ENCODE results near the gene ZG16. TPM values are rescaled to one million over a fixed set of nuclear protein-coding genes. Genes with fewer than 3 reads are reported as not detected.
"Not testable (repeated sequence)": the region's sequence is repeated elsewhere in the genome, so short reads cannot be mapped to it uniquely, and the experiment has no call there.

Gene ZG16, protein sequence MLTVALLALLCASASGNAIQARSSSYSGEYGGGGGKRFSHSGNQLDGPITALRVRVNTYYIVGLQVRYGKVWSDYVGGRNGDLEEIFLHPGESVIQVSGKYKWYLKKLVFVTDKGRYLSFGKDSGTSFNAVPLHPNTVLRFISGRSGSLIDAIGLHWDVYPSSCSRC
- total RNA-seq (not detected), polyA plus RNA-seq (not detected), total RNA-seq (not detected)

DNA sequence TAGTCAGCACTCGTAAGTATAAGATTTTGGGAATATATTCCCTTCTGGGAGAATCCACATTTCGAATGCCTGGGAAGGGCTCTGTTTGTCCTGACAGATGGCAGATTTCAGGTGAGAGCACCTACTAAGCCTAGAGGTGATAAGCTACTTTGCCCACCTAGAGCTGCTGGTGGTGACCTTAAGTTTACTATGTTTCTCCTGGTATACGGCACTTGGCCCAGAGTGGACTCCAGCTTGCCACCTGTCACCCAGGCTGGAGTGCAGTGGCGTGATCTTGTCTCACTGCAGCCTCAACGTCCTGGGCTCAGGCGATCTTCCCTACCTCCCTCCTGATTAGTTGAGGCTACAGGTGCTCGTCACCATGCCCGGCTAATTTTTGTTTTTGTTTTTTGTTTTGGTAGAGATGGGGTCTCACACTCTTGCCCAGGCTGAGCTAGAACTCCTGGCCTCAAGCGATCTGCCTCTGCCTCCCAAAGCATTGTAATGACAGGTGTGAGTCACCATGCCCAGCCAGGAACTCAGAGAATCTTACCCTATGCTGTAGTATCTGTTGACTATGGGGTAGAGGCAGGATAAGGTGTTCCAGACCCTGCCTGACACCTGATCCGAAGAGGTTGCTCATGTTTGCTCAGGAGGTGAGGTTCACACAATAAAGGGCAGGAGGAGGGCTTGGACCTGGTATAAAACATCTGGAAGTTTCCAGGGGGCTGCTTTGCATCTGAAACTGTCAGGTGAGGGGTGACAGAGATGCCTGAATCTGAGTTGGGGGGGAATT is at the start of gene ZG16:
Gene ZG16, plus strand, starts transcription at position 681 of the 775 bp plus-strand sequence. CDS start 1,011 bp downstream, outside the sequence.
- Mint-ChIP-seq H3K9me3 (peaks cover 0 to 1% (median 0%) of the 10 kb centered on the region in 11 donors), H3K27ac (peak within 1 kb of the TSS in 4 of 9 donors; percentile 18 to 42 (median 32)), H3K27me3 (peaks cover 0 to 22% (median 0%) of the 10 kb centered on the region in 5 donors), H3K4me3 (no peak within 1 kb of the TSS), H3K36me3 (no peaks in the 10 kb centered on the region), H3K4me1 (peaks cover 4 to 20% (median 11%) of the 10 kb centered on the region in 7 donors)
- ChIA-PET CTCF (interaction anchor here (1.4 to 1.6 kb wide), 2 partner anchors 44 to 76 kb away, joined by 3 to 4 read pairs; no protein-coding TSS in a partner anchor), POLR2A (interaction anchor here (1.3 kb wide), 1 partner anchor 12 kb away, joined by 3 read pairs; no protein-coding TSS in a partner anchor)
- Histone ChIP-seq H3K4me1 (ENCODE audit: control insufficient read depth in 2 of 2, insufficient read depth in 2 of 2, low read length in 2 of 2) (no peaks in the 10 kb centered on the region), H3K36me3 (ENCODE audit: control insufficient read depth in 2 of 3, insufficient read depth in 3 of 3, low read length in 3 of 3) (no peaks in the 10 kb centered on the region), H3K27me3 (ENCODE audit: control insufficient read depth in 2 of 2, insufficient read depth in 2 of 2, low read length in 2 of 2) (no peaks in the 10 kb centered on the region), H3K9me3 (ENCODE audit: control insufficient read depth in 2 of 3, low read length in 3 of 3) (no peaks in the 10 kb centered on the region), H3K27ac (ENCODE audit: low read depth, low read length) (no peak within 1 kb of the TSS), H3K4me3 (ENCODE audit: low read length) (no peak within 1 kb of the TSS)
- DNase-seq (no peak), ATAC-seq (no peak)
- intact Hi-C loops (cut with micrococcal nuclease) = no loop called here

DNA sequence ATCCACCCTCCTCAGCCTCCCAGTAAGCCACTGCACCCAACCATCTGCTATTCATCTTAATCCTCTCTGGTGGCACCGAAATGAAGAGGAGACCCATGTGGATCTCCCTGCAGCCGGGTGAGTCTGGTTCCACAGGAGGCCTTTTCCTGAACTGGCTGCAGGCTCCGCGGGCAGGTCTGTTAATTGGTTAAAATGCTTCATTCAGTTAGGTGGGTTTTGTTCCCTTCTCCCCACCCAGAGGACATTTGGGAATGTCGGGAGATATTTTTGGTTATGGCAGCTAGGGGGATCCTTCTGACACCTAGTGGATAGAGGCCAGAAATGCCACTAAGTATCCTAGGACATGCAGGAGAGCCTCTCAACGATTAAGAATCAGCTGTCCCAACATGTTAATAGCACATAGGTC is 48.9 kb upstream of the ZG16 start:
- CTCF ChIA-PET = interaction anchor here (0.6 to 2.8 kb wide), 11 partner anchors 9 to 256 kb away, joined by 3 to 19 read pairs (median 4); no protein-coding TSS in a partner anchor
- peaks cover 0 to 12% (median 3%) of the 10 kb centered on the region in 5 donors for H3K36me3 Mint-ChIP-seq
- DNase-seq = no peak

DNA sequence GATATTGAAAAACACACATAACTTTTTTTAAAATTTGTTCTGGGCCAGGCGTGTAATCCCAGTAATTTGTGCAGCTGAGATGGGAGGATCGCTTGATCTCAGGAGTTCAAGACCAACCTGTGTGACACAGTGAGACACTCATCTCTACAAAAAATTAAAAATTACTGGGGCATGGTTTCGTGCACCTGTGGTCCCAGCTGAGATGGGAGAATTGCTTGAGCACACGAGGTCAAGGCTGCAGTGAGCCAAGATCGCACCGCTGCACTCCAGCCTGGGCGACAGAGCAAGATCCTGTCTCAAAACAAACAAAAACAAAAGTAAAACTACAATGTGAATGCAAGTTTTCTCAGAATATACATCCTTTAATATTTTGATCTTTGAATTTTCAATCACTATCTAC is 47.4 kb upstream of the ZG16 start:
- peaks cover 18 to 46% (median 31%) of the 10 kb centered on the region in 7 donors for H3K4me1 Mint-ChIP-seq
- Histone ChIP-seq H3K4me3 (ENCODE audit: low read length) (no peak overlapping the region), H3K9me3 (ENCODE audit: control insufficient read depth in 2 of 3, low read length in 3 of 3) (no peaks in the 10 kb centered on the region), H3K36me3 (ENCODE audit: control insufficient read depth in 2 of 3, insufficient read depth in 3 of 3, low read length in 3 of 3) (no peaks in the 10 kb centered on the region), H3K4me1 (ENCODE audit: control insufficient read depth in 2 of 2, insufficient read depth in 2 of 2, low read length in 2 of 2) (peaks cover 7 to 9% of the 10 kb centered on the region in 2 donors), H3K27ac (ENCODE audit: low read depth, low read length) (no peak overlapping the region), H3K27me3 (ENCODE audit: control insufficient read depth in 2 of 2, insufficient read depth in 2 of 2, low read length in 2 of 2) (no peaks in the 10 kb centered on the region)
- peak overlapping the region in 5 of 10 donors; percentile 17 to 72 (median 42) for H3K4me3 Mint-ChIP-seq
- peak overlapping the region in 3 of 9 donors; percentile 50 to 78 (median 54) for H3K27ac Mint-ChIP-seq
- intact Hi-C loops (cut with micrococcal nuclease) = no loop called here
- peaks cover 0 to 7% (median 2%) of the 10 kb centered on the region in 11 donors for H3K9me3 Mint-ChIP-seq
- peaks cover 0 to 17% (median 4%) of the 10 kb centered on the region in 5 donors for H3K36me3 Mint-ChIP-seq
- ATAC-seq = no peak
- DNase-seq = no peak
- ChIA-PET CTCF (interaction anchor here (1.0 to 2.8 kb wide), 5 partner anchors 8 to 43 kb away, joined by 4 to 19 read pairs (median 9); no protein-coding TSS in a partner anchor), POLR2A (interaction anchor here (0.6 to 4.6 kb wide), 8 partner anchors 9 to 73 kb away, joined by 3 to 26 read pairs (median 4); partner anchors contain the start of gene KIF22)
- H3K27me3 Mint-ChIP-seq = peaks cover 0 to 22% (median 0%) of the 10 kb centered on the region in 5 donors

More for the DNA sequence above, 48.9 kb upstream of the ZG16 start:
- H3K9me3 ChIP-seq (ENCODE audit: control insufficient read depth in 2 of 3, low read length in 3 of 3) = no peaks in the 10 kb centered on the region
- H3K27me3 ChIP-seq (ENCODE audit: control insufficient read depth in 2 of 2, insufficient read depth in 2 of 2, low read length in 2 of 2) = no peaks in the 10 kb centered on the region
- H3K27ac ChIP-seq (ENCODE audit: low read depth, low read length) = no peak overlapping the region
- intact Hi-C loops (cut with micrococcal nuclease) = loop anchor here in 1 of 2 donors (2.0 kb wide), 1 partner anchor 62 kb away; the partner anchor contains the start of gene KIF22
- Mint-ChIP-seq H3K27me3 (peaks cover 0 to 22% (median 0%) of the 10 kb centered on the region in 5 donors), H3K4me3 (peak overlapping the region in 1 of 10 donors; percentile 13), H3K27ac (peak overlapping the region in 3 of 9 donors; percentile 14 to 43 (median 26)), H3K9me3 (peaks cover 0 to 7% (median 2%) of the 10 kb centered on the region in 11 donors), H3K4me1 (peaks cover 17 to 45% (median 28%) of the 10 kb centered on the region in 7 donors)
- POLR2A ChIA-PET = interaction anchor here (0.6 to 4.6 kb wide), 12 partner anchors 9 to 151 kb away, joined by 3 to 26 read pairs (median 5); partner anchors contain the start of genes KIF22 and PAGR1
- peak; percentile 41 for ATAC-seq
- H3K4me1 ChIP-seq (ENCODE audit: control insufficient read depth in 2 of 2, insufficient read depth in 2 of 2, low read length in 2 of 2) = peaks cover 7 to 9% of the 10 kb centered on the region in 2 donors
- no peaks in the 10 kb centered on the region for H3K36me3 ChIP-seq (ENCODE audit: control insufficient read depth in 2 of 3, insufficient read depth in 3 of 3, low read length in 3 of 3)
- H3K4me3 ChIP-seq (ENCODE audit: low read length) = no peak overlapping the region

DNA sequence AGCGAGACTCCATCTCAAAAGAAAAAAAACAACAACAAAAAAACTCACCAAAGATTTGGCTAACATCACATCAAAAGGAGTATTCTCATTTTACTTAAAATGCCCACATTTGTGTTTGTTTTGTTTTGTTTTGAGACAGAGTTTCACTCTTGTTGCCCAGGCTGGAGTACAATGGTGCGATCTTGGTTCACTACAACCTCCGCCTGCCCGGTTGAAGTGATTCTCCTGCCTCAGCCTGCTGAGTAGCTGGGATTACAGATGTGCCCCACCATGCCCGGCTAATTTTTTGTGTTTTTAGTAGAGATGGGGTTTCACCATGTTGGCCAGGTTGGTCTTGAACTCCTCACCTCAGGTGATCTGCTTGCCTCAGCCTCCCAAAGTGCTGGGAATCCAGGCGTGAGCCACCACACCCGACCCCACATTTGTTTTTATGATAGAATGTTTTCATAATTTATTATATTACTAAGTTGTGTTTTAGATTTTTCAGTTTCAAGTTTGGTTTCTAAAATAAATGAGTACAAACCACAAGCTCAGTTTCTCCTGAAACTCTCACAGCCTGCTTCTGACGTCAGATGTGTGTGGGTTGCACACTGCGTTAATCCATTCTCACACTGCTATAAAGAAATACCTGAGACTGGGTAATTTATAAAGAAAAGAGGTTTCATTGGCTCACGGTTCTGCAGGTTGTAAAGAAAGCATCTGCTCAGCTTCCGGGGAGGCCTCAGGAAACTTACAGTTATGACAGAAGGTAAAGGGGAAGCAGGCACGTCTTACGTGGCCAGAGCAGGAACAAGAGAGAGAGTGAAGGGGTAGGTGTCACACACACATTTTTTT is 46.1 kb upstream of the ZG16 start:
- DNase-seq = peak in 1 of 9 donors; percentile 63
- CTCF ChIA-PET = interaction anchor here (1.0 to 1.2 kb wide), 3 partner anchors 30 to 58 kb away, joined by 4 to 6 read pairs (median 5); partner anchors contain the start of gene KIF22
- ATAC-seq = peak; percentile 43
- intact Hi-C loops (cut with micrococcal nuclease); H3K27me3 ChIP-seq (ENCODE audit: control insufficient read depth in 2 of 2, insufficient read depth in 2 of 2, low read length in 2 of 2); H3K4me3 ChIP-seq (ENCODE audit: low read length); H3K36me3 ChIP-seq (ENCODE audit: control insufficient read depth in 2 of 3, insufficient read depth in 3 of 3, low read length in 3 of 3); H3K27ac ChIP-seq (ENCODE audit: low read depth, low read length); H3K9me3 Mint-ChIP-seq; H3K9me3 ChIP-seq (ENCODE audit: control insufficient read depth in 2 of 3, low read length in 3 of 3): not testable (repeated sequence)
- H3K4me3 Mint-ChIP-seq = peak overlapping the region in 2 of 10 donors; percentile 54 to 67
- H3K27me3 Mint-ChIP-seq = peaks cover 0 to 15% (median 0%) of the 10 kb centered on the region in 5 donors
- peak overlapping the region in 8 of 9 donors; percentile 9 to 94 (median 62) for H3K27ac Mint-ChIP-seq
- POLR2A ChIA-PET = interaction anchor here (0.6 to 4.7 kb wide), 7 partner anchors 10 to 72 kb away, joined by 3 to 33 read pairs (median 7); partner anchors contain the start of genes C16orf54 and KIF22
- H3K4me1 ChIP-seq (ENCODE audit: control insufficient read depth in 2 of 2, insufficient read depth in 2 of 2, low read length in 2 of 2) = peaks cover 14 to 16% of the 10 kb centered on the region in 2 donors
- H3K36me3 Mint-ChIP-seq = peaks cover 0 to 25% (median 7%) of the 10 kb centered on the region in 5 donors
- peaks cover 28 to 57% (median 41%) of the 10 kb centered on the region in 7 donors for H3K4me1 Mint-ChIP-seq

DNA sequence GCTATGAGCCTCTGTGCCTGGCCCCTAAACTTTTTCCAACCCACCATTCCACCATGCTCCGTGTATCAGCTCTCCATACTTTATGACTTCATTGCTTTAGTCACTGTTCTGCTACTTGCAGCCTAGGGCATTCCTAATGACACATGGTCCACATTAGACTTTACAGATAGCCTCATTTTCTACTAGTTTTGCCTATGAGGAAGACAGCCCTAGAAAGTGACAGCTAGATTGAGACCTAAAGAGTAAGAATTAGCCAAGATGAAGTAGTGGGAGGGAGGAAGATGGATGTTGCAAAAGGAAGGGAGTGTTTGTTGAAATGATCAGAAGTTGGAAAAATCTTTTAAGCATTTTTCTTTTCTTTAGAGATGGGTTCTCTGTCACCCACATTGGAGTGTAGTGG is 43.3 kb upstream of the ZG16 start:
- intact Hi-C loops (cut with micrococcal nuclease) = no loop called here
- H3K27ac ChIP-seq (ENCODE audit: low read depth, low read length) = no peak overlapping the region
- no peaks in the 10 kb centered on the region for H3K27me3 ChIP-seq (ENCODE audit: control insufficient read depth in 2 of 2, insufficient read depth in 2 of 2, low read length in 2 of 2)
- peak overlapping the region in 6 of 9 donors; percentile 31 to 91 (median 48) for H3K27ac Mint-ChIP-seq
- CTCF ChIA-PET = interaction anchor here (0.6 to 1.6 kb wide), 3 partner anchors 14 to 53 kb away, joined by 3 to 7 read pairs (median 4); no protein-coding TSS in a partner anchor
- no peak overlapping the region for H3K4me3 ChIP-seq (ENCODE audit: low read length)
- H3K9me3 ChIP-seq (ENCODE audit: control insufficient read depth in 2 of 3, low read length in 3 of 3) = no peaks in the 10 kb centered on the region
- peaks cover 2 to 34% (median 8%) of the 10 kb centered on the region in 5 donors for H3K36me3 Mint-ChIP-seq
- H3K4me1 ChIP-seq (ENCODE audit: control insufficient read depth in 2 of 2, insufficient read depth in 2 of 2, low read length in 2 of 2) = peaks cover 36 to 41% of the 10 kb centered on the region in 2 donors
- peaks cover 0 to 7% (median 2%) of the 10 kb centered on the region in 11 donors for H3K9me3 Mint-ChIP-seq
- POLR2A ChIA-PET = interaction anchor here (0.7 to 7.0 kb wide), 6 partner anchors 10 to 84 kb away, joined by 3 to 60 read pairs (median 6); partner anchors contain the start of genes C16orf54, KIF22 and PAGR1
- H3K27me3 Mint-ChIP-seq = no peaks in the 10 kb centered on the region
- DNase-seq = no peak
- no peak overlapping the region for H3K4me3 Mint-ChIP-seq
- ATAC-seq = no peak
- peaks cover 45 to 74% (median 61%) of the 10 kb centered on the region in 7 donors for H3K4me1 Mint-ChIP-seq
- no peaks in the 10 kb centered on the region for H3K36me3 ChIP-seq (ENCODE audit: control insufficient read depth in 2 of 3, insufficient read depth in 3 of 3, low read length in 3 of 3)

Measured in naive thymus-derived CD4-positive, alpha-beta T cell (primary cell).